Body of pancreas (tissue), 4 donors: ENCODE results near the gene EDDM13. TPM values are rescaled to one million over a fixed set of nuclear protein-coding genes. Genes with fewer than 3 reads are reported as not detected.
"Not testable (repeated sequence)": the region's sequence is repeated elsewhere in the genome, so short reads cannot be mapped to it uniquely, and the experiment has no call there.

Experiments used
- ATAC-seq: fragments of 150-250 bp; one replicate; pipeline ENCODE4 v1.9.1; 2016
- DNase-seq, 4 donors: peaks; one replicate each; pipeline ENCODE4 v3.0.0-alpha.2; 2019
- H3K27ac ChIP-seq, 4 donors: fragments of 200-600 bp; sonication (generic); 1 replicate in 3 of 4; 2 replicates in 1 of 4; pipeline versions ENCODE4 v1.5.1 to v1.6.1; 2016 to 2019; ENCODE audit warnings: mild to moderate bottlenecking in 1 of 4, mixed read lengths in 1 of 4, moderate library complexity in 1 of 4
- H3K27me3 ChIP-seq, 2 donors: fragments of 200-600 bp; sonication (generic); one replicate each; pipeline ENCODE4 v1.6.0; 2016; ENCODE audit warnings: mild to moderate bottlenecking in 1 of 2
- H3K36me3 ChIP-seq, 2 donors: fragments of 200-600 bp; sonication (generic); replicated peaks in 1 of 2; 2 replicates each; pipeline ENCODE4 v1.5.1; 2016; ENCODE audit warnings: low read depth in 2 of 2; ENCODE audit not compliant: insufficient read depth in 1 of 2
- H3K4me1 ChIP-seq: fragments of 200-600 bp; sonication (generic); one replicate; pipeline ENCODE4 v1.6.0; 2016
- H3K4me3 ChIP-seq, 2 donors: fragments of 200-600 bp; sonication (generic); 1 replicate in 1 of 2; 2 replicates in 1 of 2; pipeline ENCODE4 v1.5.1; 2016 to 2019
- H3K9me3 ChIP-seq, 3 donors: fragments of 200-600 bp; sonication (generic); 1 replicate in 2 of 3; 2 replicates in 1 of 3; pipeline ENCODE4 v1.5.1; 2016
- POLR2A ChIP-seq, 3 donors: fragments of 450-650 bp; IDR thresholded peaks; one replicate each; pipeline ENCODE4 v1.6.1; 2016; ENCODE audit warnings: antibody characterized with exemption in 3 of 3, mild to moderate bottlenecking in 2 of 3
- WGBS, 2 donors: methylation state at CpG; one replicate each; pipeline ENCODE4 v1.1.5; 2017; 5-methylcytosine and 5-hydroxymethylcytosine counted together
- intact Hi-C: fragments of 100-400 bp; cut with DNase I; formaldehyde crosslinking; loops from one replicate; pipeline ENCODE4 v1.15.1; 2023
- total RNA-seq, 2 donors: library from RNA; depleted of rRNA; stranded (reverse); fragments of >200 nt; gene quantifications; one replicate each; pipeline ENCODE4 v1.1.0, GENCODE V29; 2016
- TF ChIP-seq, protein P1 (sequence below), 7 experiments: fragments of 450-650 bp in 4 of 7; fragments of 200-600 bp in 3 of 7; sonication (generic) in 3 of 7; IDR thresholded peaks; one replicate each; pipeline ENCODE4 v1.5.1; 2016 to 2019; ENCODE audit warnings: antibody characterized with exemption in 7 of 7

EDDM13 gene, protein sequence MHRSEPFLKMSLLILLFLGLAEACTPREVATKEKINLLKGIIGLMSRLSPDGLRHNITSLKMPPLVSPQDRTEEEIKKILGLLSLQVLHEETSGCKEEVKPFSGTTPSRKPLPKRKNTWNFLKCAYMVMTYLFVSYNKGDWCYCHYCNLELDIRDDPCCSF
- not detected for total RNA-seq

DNA sequence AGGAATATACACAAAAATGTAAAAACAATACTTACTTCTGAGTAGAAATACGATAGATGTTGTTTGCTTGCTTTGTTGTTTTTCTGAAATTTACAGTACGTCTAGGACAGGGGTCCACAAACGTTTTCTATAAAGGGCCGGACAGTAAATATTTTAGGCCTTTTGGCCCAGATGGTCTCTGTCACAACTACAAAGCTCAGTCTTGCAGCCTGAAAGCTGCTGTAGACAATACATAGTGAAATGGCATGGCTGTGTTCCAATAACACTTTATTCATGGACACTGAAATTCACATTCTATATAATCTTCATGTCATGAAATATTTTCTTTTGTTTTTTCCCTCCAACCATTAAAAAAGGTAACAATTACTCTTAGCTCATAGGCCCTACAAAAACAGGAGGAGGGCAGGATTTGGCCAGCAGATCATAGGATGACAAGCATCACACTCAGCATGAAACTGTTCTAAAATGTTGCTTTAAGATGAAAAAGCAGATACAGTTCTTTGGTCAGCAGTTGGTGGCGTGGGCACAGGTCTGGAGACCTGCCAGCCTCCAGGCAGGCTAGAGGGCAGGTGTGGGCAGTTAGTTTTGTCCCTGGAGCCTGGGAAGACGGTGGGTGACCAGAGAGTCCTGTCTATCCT lies at the start of gene EDDM13:
TSS of gene EDDM13 (plus strand) at position 588 of the 638 bp plus-strand sequence. CDS start 87 bp downstream, outside the sequence.
- TF ChIP-seq POLR2A (IDR thresholded peaks at IDR 0.05), result no peak
- TF ChIP-seq, protein P1, sequence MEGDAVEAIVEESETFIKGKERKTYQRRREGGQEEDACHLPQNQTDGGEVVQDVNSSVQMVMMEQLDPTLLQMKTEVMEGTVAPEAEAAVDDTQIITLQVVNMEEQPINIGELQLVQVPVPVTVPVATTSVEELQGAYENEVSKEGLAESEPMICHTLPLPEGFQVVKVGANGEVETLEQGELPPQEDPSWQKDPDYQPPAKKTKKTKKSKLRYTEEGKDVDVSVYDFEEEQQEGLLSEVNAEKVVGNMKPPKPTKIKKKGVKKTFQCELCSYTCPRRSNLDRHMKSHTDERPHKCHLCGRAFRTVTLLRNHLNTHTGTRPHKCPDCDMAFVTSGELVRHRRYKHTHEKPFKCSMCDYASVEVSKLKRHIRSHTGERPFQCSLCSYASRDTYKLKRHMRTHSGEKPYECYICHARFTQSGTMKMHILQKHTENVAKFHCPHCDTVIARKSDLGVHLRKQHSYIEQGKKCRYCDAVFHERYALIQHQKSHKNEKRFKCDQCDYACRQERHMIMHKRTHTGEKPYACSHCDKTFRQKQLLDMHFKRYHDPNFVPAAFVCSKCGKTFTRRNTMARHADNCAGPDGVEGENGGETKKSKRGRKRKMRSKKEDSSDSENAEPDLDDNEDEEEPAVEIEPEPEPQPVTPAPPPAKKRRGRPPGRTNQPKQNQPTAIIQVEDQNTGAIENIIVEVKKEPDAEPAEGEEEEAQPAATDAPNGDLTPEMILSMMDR (IDR thresholded peaks at IDR 0.05), result no peak
- Histone ChIP-seq H3K9me3 (no peaks in the 10 kb centered on the region), H3K4me1 (no peaks in the 10 kb centered on the region), H3K27me3 (no peaks in the 10 kb centered on the region), H3K36me3 (no peaks in the 10 kb centered on the region), H3K4me3 (no peak within 1 kb of the TSS), H3K27ac (no peak within 1 kb of the TSS)
- DNase-seq, result no peak
- 81 to 84% methylated on average over 5 to 6 of the region's 6 CpGs for WGBS, 2 donors
- no peak for ATAC-seq
- intact Hi-C loops, result no loop called here

DNA sequence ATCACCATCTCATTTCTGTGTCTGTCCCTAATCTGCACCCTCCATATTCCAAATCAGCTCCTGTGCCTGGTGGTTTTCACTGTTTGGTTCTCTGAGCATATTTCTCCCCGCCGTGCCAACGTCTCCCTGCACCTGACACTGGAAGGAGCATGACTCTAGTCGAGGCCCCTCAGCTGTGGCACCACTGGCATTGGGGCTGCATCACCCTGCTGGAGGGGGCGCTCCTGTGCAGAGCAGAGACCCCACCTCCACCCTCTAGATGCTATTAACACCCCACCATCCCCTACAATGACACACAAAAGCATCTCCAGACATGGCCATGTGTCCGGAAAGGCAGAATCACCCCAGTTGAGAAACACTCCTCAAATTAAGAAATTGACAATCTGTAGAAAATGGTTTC lies 49.6 kb upstream of the EDDM13 start:
- no peak overlapping the region for H3K27ac ChIP-seq
- TF ChIP-seq, protein P1 (IDR thresholded peaks at IDR 0.05), result no peak
- TF ChIP-seq POLR2A (IDR thresholded peaks at IDR 0.05), result no peak
- H3K27me3 ChIP-seq, result no peaks in the 10 kb centered on the region
- H3K36me3 ChIP-seq, result peaks cover 0 to 4% of the 10 kb centered on the region in 2 donors
- intact Hi-C loops, result no loop called here
- no peaks in the 10 kb centered on the region for H3K4me1 ChIP-seq
- DNase-seq (no peak), ATAC-seq (no peak)
- no peaks in the 10 kb centered on the region for H3K9me3 ChIP-seq
- no peak overlapping the region for H3K4me3 ChIP-seq
- 67 to 84% methylated on average over 5 to 6 of the region's 6 CpGs for WGBS, 2 donors

DNA sequence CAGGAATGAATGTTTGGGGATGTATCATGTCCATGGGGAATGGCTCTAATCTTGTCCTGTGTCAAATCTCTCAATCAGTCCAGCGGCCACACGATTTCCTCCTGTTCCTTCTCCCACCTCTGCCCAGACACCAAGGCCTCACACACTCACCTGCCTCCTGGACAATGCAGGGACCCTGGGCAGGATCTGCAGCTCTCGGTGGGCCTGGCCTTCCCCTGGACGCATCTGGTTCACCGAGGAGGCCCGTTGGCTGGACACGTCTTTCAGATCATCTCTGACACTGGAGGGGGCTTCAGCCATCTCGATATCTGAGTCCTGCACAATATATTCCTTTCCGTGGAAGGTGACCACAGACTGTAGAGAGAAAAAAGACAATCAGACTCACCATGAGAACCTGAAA lies 49.1 kb upstream of the EDDM13 start:
- ATAC-seq (no peak), DNase-seq (no peak)
- no peaks in the 10 kb centered on the region for H3K9me3 ChIP-seq
- TF ChIP-seq POLR2A (IDR thresholded peaks at IDR 0.05), result no peak
- TF ChIP-seq, protein P1 (IDR thresholded peaks at IDR 0.05), result no peak
- intact Hi-C loops, result no loop called here
- no peak overlapping the region for H3K4me3 ChIP-seq
- peaks cover 0 to 4% of the 10 kb centered on the region in 2 donors for H3K36me3 ChIP-seq
- no peaks in the 10 kb centered on the region for H3K4me1 ChIP-seq
- H3K27ac ChIP-seq, result no peak overlapping the region
- no peaks in the 10 kb centered on the region for H3K27me3 ChIP-seq
- WGBS, 2 donors, result 71 to 79% methylated on average over 9 of the region's 9 CpGs

DNA sequence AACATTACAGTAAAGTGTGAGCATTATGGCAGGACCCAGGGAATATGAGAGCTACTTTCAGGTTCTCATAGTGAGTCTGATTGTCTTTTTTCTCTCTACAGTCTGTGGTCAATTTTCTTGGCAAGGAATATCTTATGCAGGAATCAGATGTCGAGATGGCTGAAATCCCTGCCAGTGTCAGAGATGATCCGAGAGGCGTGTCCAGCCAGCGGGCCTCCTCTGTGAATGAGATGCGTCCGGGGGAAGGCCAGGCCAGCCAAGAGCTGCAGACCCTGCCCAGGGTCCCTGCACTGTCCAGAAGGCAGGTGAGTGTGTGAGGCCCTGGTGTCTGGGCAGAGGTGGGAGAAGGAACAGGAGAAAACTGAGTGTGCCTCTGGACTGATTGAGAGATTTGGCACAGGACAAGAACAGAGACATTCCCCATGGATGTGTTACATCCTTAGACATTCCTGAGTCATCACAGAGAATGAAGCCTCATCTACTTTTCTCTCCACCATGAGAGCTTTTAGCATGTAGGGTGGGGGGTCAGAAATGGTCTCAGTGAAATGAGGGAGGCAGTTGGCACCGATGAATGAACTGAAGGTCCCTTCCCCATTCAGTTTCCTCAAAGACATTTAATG lies 27.3 kb upstream of the EDDM13 start:
- Histone ChIP-seq H3K27ac (no peak overlapping the region), H3K4me3 (no peak overlapping the region), H3K9me3 (no peaks in the 10 kb centered on the region), H3K27me3 (no peaks in the 10 kb centered on the region), H3K36me3 (no peaks in the 10 kb centered on the region), H3K4me1 (no peaks in the 10 kb centered on the region)
- no peak for DNase-seq
- ATAC-seq, result no peak
- 88 to 89% methylated on average over 7 of the region's 7 CpGs for WGBS, 2 donors
- TF ChIP-seq POLR2A (IDR thresholded peaks at IDR 0.05), result no peak
- TF ChIP-seq, protein P1 (IDR thresholded peaks at IDR 0.05), result no peak
- intact Hi-C loops, result no loop called here

DNA sequence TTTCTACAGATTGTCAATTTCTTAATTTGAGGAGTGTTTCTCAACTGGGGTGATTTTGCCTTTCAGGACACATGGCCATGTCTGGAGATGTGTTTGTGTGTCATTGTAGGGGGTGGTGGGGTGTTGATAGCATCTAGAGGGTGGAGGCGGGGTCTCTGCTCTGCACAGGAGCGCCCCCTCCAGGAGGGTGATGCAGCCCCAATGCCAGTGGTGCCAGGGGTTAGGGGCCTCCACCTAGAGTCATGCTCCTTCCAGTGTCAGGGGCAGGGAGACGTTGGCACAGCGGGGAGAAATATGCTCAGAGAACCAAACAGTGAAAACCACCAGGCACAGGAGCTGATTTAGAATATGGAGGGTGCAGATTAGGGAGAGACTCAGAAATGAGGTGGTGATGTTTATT lies 26.8 kb upstream of the EDDM13 start:
- intact Hi-C loops, result not testable (repeated sequence)

DNA sequence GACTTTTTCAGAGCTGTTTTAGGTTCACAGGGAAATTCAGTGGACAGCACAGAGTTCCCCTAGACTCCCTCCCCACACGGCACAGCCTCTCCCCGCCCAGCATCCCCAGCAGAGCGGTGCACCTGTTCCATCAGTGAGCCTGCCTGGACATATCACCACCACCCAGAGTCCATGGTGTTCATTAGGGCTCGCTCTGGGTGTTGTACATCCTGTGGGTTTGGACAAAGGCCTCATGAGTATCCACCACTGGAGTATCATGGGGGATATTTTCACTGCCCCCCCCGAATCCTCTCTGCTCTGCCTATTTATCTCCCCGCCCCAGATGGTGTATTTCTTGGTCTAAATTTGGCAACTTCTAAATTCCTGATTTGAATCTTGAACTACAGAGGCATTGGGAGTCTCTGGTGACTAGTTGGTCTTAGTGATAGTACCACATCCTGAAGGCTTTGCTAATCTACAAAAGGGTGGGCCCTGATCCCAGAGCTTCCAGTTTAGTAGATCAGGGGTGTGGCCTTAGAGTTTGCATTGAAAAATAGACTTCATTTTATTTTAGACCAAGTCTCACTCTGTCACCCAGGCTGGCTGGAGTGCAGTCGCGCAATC lies 23.7 kb upstream of the EDDM13 start:
- DNase-seq, H3K4me1 ChIP-seq, H3K4me3 ChIP-seq, H3K27me3 ChIP-seq, H3K27ac ChIP-seq, H3K36me3 ChIP-seq, H3K9me3 ChIP-seq, intact Hi-C loops, ATAC-seq: not testable (repeated sequence)
- WGBS, 2 donors, result 93 to 94% methylated on average over 8 of the region's 8 CpGs

More for the DNA sequence above, 26.8 kb upstream of the EDDM13 start:
- ATAC-seq, DNase-seq, H3K27ac ChIP-seq, H3K4me1 ChIP-seq, H3K36me3 ChIP-seq, H3K27me3 ChIP-seq, H3K9me3 ChIP-seq, H3K4me3 ChIP-seq: not testable (repeated sequence)
- WGBS, 2 donors, result 71 to 80% methylated on average over 4 of the region's 4 CpGs
